Activated B cell treated with CpG ODN at 0.5 μM for 24 hours (primary cell): Measurements from ENCODE around the gene DGCR8. TPM values are rescaled to one million over a fixed set of nuclear protein-coding genes. Genes with fewer than 3 reads are reported as not detected.

Experiments used
- ATAC-seq: fragments of 200-7000 bp; cut with Tn5 transposase; one replicate; pipeline ENCODE4 v1.10.0; 2021; ENCODE audit warnings: low read depth, mild to moderate bottlenecking, moderate library complexity
- CTCF ChIA-PET: fragments of 350-600 bp; sonication (Branson Sonifier 250); formaldehyde crosslinking; loops from one replicate; lab custom pipeline; 2021; ENCODE audit warnings: antibody characterized with exemption; lab: Charles Lee
- POLR2A ChIA-PET: fragments of 350-600 bp; sonication (Branson Sonifier 250); formaldehyde crosslinking; loops from one replicate; lab custom pipeline; 2021; ENCODE audit warnings: antibody characterized with exemption; lab: Charles Lee
- DNase-seq: peaks from one replicate; pipeline ENCODE4 v3.0.0; 2022
- H3K27ac Mint-ChIP-seq: one replicate; pipeline ENCODE4 v1.8.0; 2020; ENCODE audit warnings: mixed read lengths
- H3K27me3 Mint-ChIP-seq: one replicate; pipeline ENCODE4 v1.8.0; 2021; ENCODE audit warnings: mixed read lengths
- H3K36me3 Mint-ChIP-seq: one replicate; pipeline ENCODE4 v1.8.0; 2021; ENCODE audit warnings: low read depth, mixed read lengths
- H3K4me1 Mint-ChIP-seq: one replicate; pipeline ENCODE4 v1.8.0; 2021; ENCODE audit warnings: mixed read lengths
- H3K4me3 Mint-ChIP-seq: one replicate; pipeline ENCODE4 v1.8.0; 2020; ENCODE audit warnings: mild to moderate bottlenecking, mixed read lengths
- H3K9me3 Mint-ChIP-seq: one replicate; pipeline ENCODE4 v1.8.0; 2020; ENCODE audit warnings: mixed read lengths
- intact Hi-C: fragments of 100-400 bp; cut with micrococcal nuclease; formaldehyde crosslinking; loops from one replicate; pipeline ENCODE4 v1.15.1; 2024
- total RNA-seq: library from RNA; stranded (reverse); gene quantifications from 2 replicates; pipeline ENCODE4 v1.2.3, GENCODE V29; 2022
- TF ChIP-seq, protein P1 (sequence below): fragments of 200-600 bp; IDR thresholded peaks from one replicate; pipeline ENCODE4 v1.8.0; 2022; ENCODE audit warnings: antibody characterized with exemption, mild to moderate bottlenecking

DGCR8 gene
- total RNA-seq, 1 donor from 2014 or later: 35.5 TPM

- ChIA-PET POLR2A (interaction anchor here (0.6 to 2.6 kb wide), 2 partner anchors 8 to 405 kb away, joined by 3 to 8 read pairs; partner anchors contain the start of gene TRMT2A), CTCF (no interaction called here)
- no peak overlapping the region for H3K4me3 Mint-ChIP-seq
- no peak for ATAC-seq
- H3K27ac Mint-ChIP-seq: no peak overlapping the region
- no peaks in the 10 kb centered on the region for H3K9me3 Mint-ChIP-seq
- TF ChIP-seq, protein P1, sequence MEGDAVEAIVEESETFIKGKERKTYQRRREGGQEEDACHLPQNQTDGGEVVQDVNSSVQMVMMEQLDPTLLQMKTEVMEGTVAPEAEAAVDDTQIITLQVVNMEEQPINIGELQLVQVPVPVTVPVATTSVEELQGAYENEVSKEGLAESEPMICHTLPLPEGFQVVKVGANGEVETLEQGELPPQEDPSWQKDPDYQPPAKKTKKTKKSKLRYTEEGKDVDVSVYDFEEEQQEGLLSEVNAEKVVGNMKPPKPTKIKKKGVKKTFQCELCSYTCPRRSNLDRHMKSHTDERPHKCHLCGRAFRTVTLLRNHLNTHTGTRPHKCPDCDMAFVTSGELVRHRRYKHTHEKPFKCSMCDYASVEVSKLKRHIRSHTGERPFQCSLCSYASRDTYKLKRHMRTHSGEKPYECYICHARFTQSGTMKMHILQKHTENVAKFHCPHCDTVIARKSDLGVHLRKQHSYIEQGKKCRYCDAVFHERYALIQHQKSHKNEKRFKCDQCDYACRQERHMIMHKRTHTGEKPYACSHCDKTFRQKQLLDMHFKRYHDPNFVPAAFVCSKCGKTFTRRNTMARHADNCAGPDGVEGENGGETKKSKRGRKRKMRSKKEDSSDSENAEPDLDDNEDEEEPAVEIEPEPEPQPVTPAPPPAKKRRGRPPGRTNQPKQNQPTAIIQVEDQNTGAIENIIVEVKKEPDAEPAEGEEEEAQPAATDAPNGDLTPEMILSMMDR: no peak
- peaks cover 14% of the 10 kb centered on the region for H3K4me1 Mint-ChIP-seq
- peaks cover 64% of the 10 kb centered on the region for H3K36me3 Mint-ChIP-seq
- intact Hi-C loops: no loop called here
- no peak for DNase-seq
- H3K27me3 Mint-ChIP-seq: no peaks in the 10 kb centered on the region
Observed at GRCh38 chr22:20125201-20126174, 45.4 kb downstream of the DGCR8 start.

DNA sequence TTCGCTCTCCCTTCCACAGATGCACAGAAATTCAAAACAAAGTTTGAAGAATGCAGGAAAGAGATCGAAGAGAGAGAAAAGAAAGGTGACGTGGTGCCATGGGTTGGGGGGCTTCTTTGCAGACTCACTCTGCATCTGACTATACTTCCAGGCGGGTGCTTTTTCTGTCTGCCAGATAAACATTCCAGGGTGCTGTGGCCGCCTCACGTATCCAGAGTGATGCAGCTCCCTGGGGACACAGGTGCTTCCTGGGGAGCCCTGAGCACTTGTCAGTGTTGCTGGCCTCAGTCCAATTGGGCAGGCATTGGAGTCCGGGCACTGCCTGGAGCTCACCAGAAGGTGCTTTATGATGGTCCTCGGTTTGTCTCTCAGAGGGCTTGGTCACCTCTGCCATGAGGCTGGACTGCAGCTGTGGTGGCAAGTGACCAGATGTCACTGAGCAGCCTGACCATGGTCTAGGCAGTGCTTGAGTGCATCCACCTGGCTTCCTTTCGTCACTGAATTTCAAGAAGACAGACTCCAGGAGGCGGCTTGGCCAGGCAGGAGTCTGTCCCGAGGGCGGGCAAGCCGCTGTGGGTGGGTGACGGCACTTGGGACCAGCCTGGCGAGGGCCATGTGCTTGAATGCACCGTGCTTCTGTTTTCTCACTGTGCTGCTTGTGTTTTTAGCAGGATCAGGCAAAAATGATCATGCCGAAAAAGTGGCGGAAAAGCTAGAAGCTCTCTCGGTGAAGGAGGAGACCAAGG, 46.4 kb downstream of the DGCR8 start:
- Mint-ChIP-seq H3K4me3 (no peak overlapping the region), H3K36me3 (peaks cover 55% of the 10 kb centered on the region), H3K9me3 (no peaks in the 10 kb centered on the region), H3K27ac (no peak overlapping the region), H3K27me3 (no peaks in the 10 kb centered on the region), H3K4me1 (peaks cover 11% of the 10 kb centered on the region)
- DNase-seq (no peak), ATAC-seq (no peak)
- TF ChIP-seq, protein P1: no peak
- ChIA-PET POLR2A (interaction anchor here (2.6 kb wide), 1 partner anchor 9 kb away, joined by 8 read pairs; the partner anchor contains the start of gene TRMT2A), CTCF (no interaction called here)
- intact Hi-C loops: no loop called here

DNA sequence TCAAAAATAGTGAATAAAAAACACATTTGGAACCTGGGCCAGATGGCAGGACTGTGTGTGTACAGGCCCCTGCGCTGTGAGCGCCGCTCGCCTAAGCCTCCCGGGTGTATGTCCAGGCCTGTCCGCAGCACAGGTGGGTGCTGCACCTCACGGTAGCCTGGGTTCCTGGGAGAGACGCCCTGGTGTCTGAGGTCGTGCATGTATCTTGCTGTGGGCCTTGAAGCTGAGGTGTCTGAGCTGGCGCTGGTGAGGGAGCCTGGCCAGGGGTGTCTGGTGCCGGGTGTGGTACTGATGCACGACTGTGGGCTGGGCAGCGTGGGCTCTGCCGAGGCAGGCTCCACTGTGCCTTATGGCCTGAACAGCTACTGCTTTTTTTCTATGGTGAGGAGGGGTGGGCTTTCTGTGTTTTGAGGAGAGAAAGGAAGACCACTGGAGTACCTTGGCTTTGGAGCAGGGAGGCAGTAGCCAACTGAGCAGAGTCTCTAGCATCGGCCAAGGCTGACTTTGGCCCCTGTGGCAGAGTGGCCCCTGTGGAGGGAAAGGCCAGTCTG, 47.4 kb downstream of the DGCR8 start:
- Mint-ChIP-seq H3K9me3 (no peaks in the 10 kb centered on the region), H3K4me3 (no peak overlapping the region), H3K27ac (no peak overlapping the region), H3K27me3 (no peaks in the 10 kb centered on the region), H3K36me3 (peaks cover 47% of the 10 kb centered on the region), H3K4me1 (peaks cover 6% of the 10 kb centered on the region)
- ATAC-seq (no peak), DNase-seq (no peak)
- intact Hi-C loops: no loop called here
- CTCF ChIA-PET: no interaction called here
- TF ChIP-seq, protein P1: no peak
- POLR2A ChIA-PET: interaction anchor here (2.6 kb wide), 1 partner anchor 10 kb away, joined by 8 read pairs; the partner anchor contains the start of gene TRMT2A

- Mint-ChIP-seq H3K4me1 (peaks cover 11% of the 10 kb centered on the region), H3K27ac (no peak overlapping the region), H3K4me3 (no peak overlapping the region), H3K9me3 (no peaks in the 10 kb centered on the region), H3K36me3 (peaks cover 46% of the 10 kb centered on the region), H3K27me3 (no peaks in the 10 kb centered on the region)
- DNase-seq: no peak
- no peak for ATAC-seq
- CTCF ChIA-PET: no interaction called here
- POLR2A ChIA-PET: interaction anchor here (2.6 kb wide), 1 partner anchor 10 kb away, joined by 8 read pairs; the partner anchor contains the start of gene TRMT2A
- TF ChIP-seq, protein P1: no peak
- intact Hi-C loops: no loop called here
Observed at GRCh38 chr22:20127869-20128618, 48.0 kb downstream of the DGCR8 start.
